Measurements from ENCODE around the gene OR6C65. TPM values are rescaled to one million over a fixed set of nuclear protein-coding genes. Genes with fewer than 3 reads are reported as not detected.
"Not testable (repeated sequence)": the region's sequence is repeated elsewhere in the genome, so short reads cannot be mapped to it uniquely, and the experiment has no call there.

OR6C65 gene
- total and polyA plus RNA-seq, 2 donors (not counting 1 experiment from before 2014, with no cell fraction given): not detected

- H3K4me3 Mint-ChIP-seq: peak overlapping the region; percentile 26
- 88% methylated on average over 2 of the region's 6 CpGs for WGBS (ENCODE audit: insufficient coverage)
- H3K4me2 ChIP-seq (replicated peaks; ENCODE audit: low read depth, low read length, poor library complexity, severe bottlenecking); H3K27ac Mint-ChIP-seq; intact Hi-C loops (cut with micrococcal nuclease); H3K4me1 Mint-ChIP-seq; H2AFZ ChIP-seq (ENCODE audit: insufficient read depth, low read depth, low read length, poor library complexity, severe bottlenecking); H3K4me3 ChIP-seq (ENCODE audit: control extremely low read depth in 1 of 5, extremely low read depth in 1 of 5, insufficient read depth in 1 of 5, low read depth in 2 of 5, low read length in 4 of 5); DNase-seq; H3K27me3 ChIP-seq (replicated peaks in 1 of 4; ENCODE audit: control extremely low read depth in 1 of 4, control insufficient read depth in 3 of 4, insufficient read depth in 4 of 4, low read length in 3 of 4); POLR2A ChIA-PET; H3K9ac ChIP-seq (ENCODE audit: low read length); H3K9me3 ChIP-seq (ENCODE audit: control extremely low read depth in 1 of 3, control insufficient read depth in 2 of 3, insufficient read depth in 1 of 3, low read length in 2 of 3); H3K27ac ChIP-seq (ENCODE audit: low read length in 2 of 2); H3K79me2 ChIP-seq (ENCODE audit: control insufficient read depth, insufficient read depth, low read length); H3K36me3 ChIP-seq (replicated peaks in 1 of 2; ENCODE audit: control extremely low read depth in 1 of 2, control insufficient read depth in 1 of 2, extremely low read depth in 1 of 2, insufficient read depth in 2 of 2, low read length in 1 of 2); CTCF ChIA-PET; H3K9me3 Mint-ChIP-seq (ENCODE audit: insufficient read depth); ATAC-seq (ENCODE audit: low read depth); H4K20me1 ChIP-seq (ENCODE audit: control insufficient read depth, insufficient read depth, low read length, poor library complexity, severe bottlenecking); H3K4me1 ChIP-seq (ENCODE audit: control insufficient read depth in 2 of 2, insufficient read depth in 2 of 2, low read length in 2 of 2): not testable (repeated sequence)
- peaks cover 37% of the 10 kb centered on the region for H3K27me3 Mint-ChIP-seq
Observed at GRCh38 chr12:55413498-55414388, 13.4 kb downstream of the OR6C65 start.

GRCh38 chr12:55414396-55414823 lies 14.1 kb downstream of the OR6C65 start:
- H3K27ac ChIP-seq (ENCODE audit: low read length in 2 of 2); H3K9me3 ChIP-seq (ENCODE audit: control extremely low read depth in 1 of 3, control insufficient read depth in 2 of 3, insufficient read depth in 1 of 3, low read length in 2 of 3); H4K20me1 ChIP-seq (ENCODE audit: control insufficient read depth, insufficient read depth, low read length, poor library complexity, severe bottlenecking); H3K27me3 ChIP-seq (replicated peaks in 1 of 4; ENCODE audit: control extremely low read depth in 1 of 4, control insufficient read depth in 3 of 4, insufficient read depth in 4 of 4, low read length in 3 of 4); H3K79me2 ChIP-seq (ENCODE audit: control insufficient read depth, insufficient read depth, low read length); H3K4me3 ChIP-seq (ENCODE audit: control extremely low read depth in 1 of 5, extremely low read depth in 1 of 5, insufficient read depth in 1 of 5, low read depth in 2 of 5, low read length in 4 of 5); H3K4me2 ChIP-seq (replicated peaks; ENCODE audit: low read depth, low read length, poor library complexity, severe bottlenecking); H3K9ac ChIP-seq (ENCODE audit: low read length); H3K4me1 Mint-ChIP-seq; intact Hi-C loops (cut with micrococcal nuclease); POLR2A ChIA-PET; H3K4me1 ChIP-seq (ENCODE audit: control insufficient read depth in 2 of 2, insufficient read depth in 2 of 2, low read length in 2 of 2); H3K9me3 Mint-ChIP-seq (ENCODE audit: insufficient read depth); CTCF ChIA-PET; ATAC-seq (ENCODE audit: low read depth); H2AFZ ChIP-seq (ENCODE audit: insufficient read depth, low read depth, low read length, poor library complexity, severe bottlenecking); H3K36me3 ChIP-seq (replicated peaks in 1 of 2; ENCODE audit: control extremely low read depth in 1 of 2, control insufficient read depth in 1 of 2, extremely low read depth in 1 of 2, insufficient read depth in 2 of 2, low read length in 1 of 2); H3K27ac Mint-ChIP-seq; DNase-seq: not testable (repeated sequence)
- Mint-ChIP-seq H3K4me3 (peak overlapping the region; percentile 26), H3K27me3 (peaks cover 40% of the 10 kb centered on the region)
- whole genome bisulfite sequencing (ENCODE audit: insufficient coverage): 84% methylated on average over 7 of the region's 11 CpGs

- H3K4me3 Mint-ChIP-seq: peak overlapping the region; percentile 72
- ATAC-seq (ENCODE audit: low read depth): peak; percentile 92
- 16% methylated on average over 4 of the region's 34 CpGs for WGBS (ENCODE audit: insufficient coverage)
- POLR2A ChIA-PET; H3K4me1 Mint-ChIP-seq; H3K9me3 Mint-ChIP-seq (ENCODE audit: insufficient read depth); H3K27ac Mint-ChIP-seq; H3K9ac ChIP-seq (ENCODE audit: low read length); intact Hi-C loops (cut with micrococcal nuclease); H3K4me1 ChIP-seq (ENCODE audit: control insufficient read depth in 2 of 2, insufficient read depth in 2 of 2, low read length in 2 of 2); H3K79me2 ChIP-seq (ENCODE audit: control insufficient read depth, insufficient read depth, low read length); H2AFZ ChIP-seq (ENCODE audit: insufficient read depth, low read depth, low read length, poor library complexity, severe bottlenecking); H3K27me3 ChIP-seq (replicated peaks in 1 of 4; ENCODE audit: control extremely low read depth in 1 of 4, control insufficient read depth in 3 of 4, insufficient read depth in 4 of 4, low read length in 3 of 4); H3K27ac ChIP-seq (ENCODE audit: low read length in 2 of 2); H3K36me3 ChIP-seq (replicated peaks in 1 of 2; ENCODE audit: control extremely low read depth in 1 of 2, control insufficient read depth in 1 of 2, extremely low read depth in 1 of 2, insufficient read depth in 2 of 2, low read length in 1 of 2); CTCF ChIA-PET; H3K9me3 ChIP-seq (ENCODE audit: control extremely low read depth in 1 of 3, control insufficient read depth in 2 of 3, insufficient read depth in 1 of 3, low read length in 2 of 3); H3K4me3 ChIP-seq (ENCODE audit: control extremely low read depth in 1 of 5, extremely low read depth in 1 of 5, insufficient read depth in 1 of 5, low read depth in 2 of 5, low read length in 4 of 5); DNase-seq; H4K20me1 ChIP-seq (ENCODE audit: control insufficient read depth, insufficient read depth, low read length, poor library complexity, severe bottlenecking): not testable (repeated sequence)
- H3K4me2 ChIP-seq (replicated peaks; ENCODE audit: low read depth, low read length, poor library complexity, severe bottlenecking): peak overlapping the region; percentile 25
- peaks cover 45% of the 10 kb centered on the region for H3K27me3 Mint-ChIP-seq
Observed at GRCh38 chr12:55414889-55415288, 14.6 kb downstream of the OR6C65 start.
